ENCODE data around the gene MAGI2.

Gene MAGI2

DNA sequence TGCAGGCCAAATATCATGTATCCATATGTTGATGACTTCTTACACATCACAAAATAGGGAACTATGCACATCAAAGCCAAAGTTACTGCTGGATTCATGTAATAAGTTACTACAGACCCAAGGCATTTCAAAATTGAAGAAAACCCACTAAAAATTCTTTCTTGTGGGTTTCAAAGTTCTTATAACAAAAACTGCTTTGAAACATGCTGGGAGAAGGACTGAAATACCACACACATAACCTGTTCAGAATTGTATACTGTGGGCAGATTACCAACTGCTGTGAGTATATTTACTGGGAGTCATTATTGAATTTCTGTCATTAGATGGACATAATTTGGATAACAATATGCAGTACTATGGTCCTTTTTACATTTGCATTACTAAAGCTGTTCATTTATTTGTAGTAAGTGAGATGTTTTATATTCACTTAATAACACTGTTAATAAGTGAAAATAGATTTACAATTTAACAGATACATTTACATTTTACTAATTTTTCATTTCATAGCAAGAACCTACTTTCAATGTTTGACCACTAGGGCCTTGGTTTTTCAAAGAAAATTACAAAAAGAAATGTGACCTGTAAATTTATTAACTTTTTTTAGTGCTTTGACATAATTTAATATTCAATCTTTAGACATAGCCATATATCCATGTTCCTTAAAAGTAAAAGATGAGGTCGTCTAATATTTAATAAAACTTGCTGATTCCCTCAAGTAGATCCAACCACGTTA is 132.6 kb downstream of the MAGI2 start:
- Mint-ChIP-seq H3K27me3 (no peaks in the 10 kb centered on the region), H3K36me3 (ENCODE audit: low read depth) (no peaks in the 10 kb centered on the region), H3K9me3 (no peaks in the 10 kb centered on the region), H3K4me1 (ENCODE audit: low read depth) (no peaks in the 10 kb centered on the region), H3K27ac (no peak overlapping the region), H3K4me3 (no peak overlapping the region)
- no peak for DNase-seq

DNA sequence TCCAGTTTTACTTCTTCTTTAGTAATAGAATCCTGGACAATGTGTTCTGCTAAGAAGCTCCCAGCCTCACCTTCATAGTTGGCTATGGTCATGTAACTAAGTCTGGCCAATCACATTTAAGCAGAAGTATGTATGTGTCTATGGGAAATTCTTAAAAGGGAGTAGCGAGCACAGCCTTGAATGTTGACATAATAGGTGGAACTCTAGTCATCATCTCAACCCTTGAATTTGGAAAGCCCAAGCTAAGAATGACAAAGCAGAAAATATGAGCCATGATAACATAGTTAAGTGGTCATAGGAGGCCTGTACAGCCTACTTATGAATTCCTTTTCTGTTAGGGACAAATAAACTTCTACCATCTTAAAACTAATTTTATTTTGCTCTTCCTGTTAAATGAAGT is 134.1 kb downstream of the MAGI2 start:
- no peak for DNase-seq
- Mint-ChIP-seq H3K36me3 (ENCODE audit: low read depth) (no peaks in the 10 kb centered on the region), H3K4me1 (ENCODE audit: low read depth) (no peaks in the 10 kb centered on the region), H3K27me3 (no peaks in the 10 kb centered on the region), H3K4me3 (no peak overlapping the region), H3K9me3 (no peaks in the 10 kb centered on the region), H3K27ac (no peak overlapping the region)

DNA sequence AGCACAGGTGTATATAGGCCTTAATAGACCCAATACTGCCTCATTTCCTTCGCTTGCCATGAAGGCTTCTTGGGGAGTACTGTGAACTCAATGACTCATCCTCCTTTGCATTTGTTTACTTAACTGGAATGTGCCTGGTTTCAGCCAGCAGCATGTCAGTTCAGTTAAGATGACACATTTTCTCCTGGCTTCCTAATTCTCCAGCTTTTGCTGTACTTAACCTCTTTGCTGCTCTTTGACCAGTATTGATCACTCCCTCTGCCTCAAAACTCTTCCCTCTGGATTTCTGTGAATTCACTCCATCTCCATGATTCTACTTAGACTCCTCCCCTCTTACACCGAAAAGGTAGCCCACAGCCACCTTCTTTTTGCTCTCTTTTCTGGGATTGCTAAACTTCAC is 135.7 kb downstream of the MAGI2 start:
- no peak for DNase-seq
- H3K9me3 Mint-ChIP-seq: no peaks in the 10 kb centered on the region
- H3K4me1 Mint-ChIP-seq (ENCODE audit: low read depth): no peaks in the 10 kb centered on the region
- H3K27ac Mint-ChIP-seq: no peak overlapping the region
- no peaks in the 10 kb centered on the region for H3K36me3 Mint-ChIP-seq (ENCODE audit: low read depth)
- no peaks in the 10 kb centered on the region for H3K27me3 Mint-ChIP-seq
- H3K4me3 Mint-ChIP-seq: no peak overlapping the region

DNA sequence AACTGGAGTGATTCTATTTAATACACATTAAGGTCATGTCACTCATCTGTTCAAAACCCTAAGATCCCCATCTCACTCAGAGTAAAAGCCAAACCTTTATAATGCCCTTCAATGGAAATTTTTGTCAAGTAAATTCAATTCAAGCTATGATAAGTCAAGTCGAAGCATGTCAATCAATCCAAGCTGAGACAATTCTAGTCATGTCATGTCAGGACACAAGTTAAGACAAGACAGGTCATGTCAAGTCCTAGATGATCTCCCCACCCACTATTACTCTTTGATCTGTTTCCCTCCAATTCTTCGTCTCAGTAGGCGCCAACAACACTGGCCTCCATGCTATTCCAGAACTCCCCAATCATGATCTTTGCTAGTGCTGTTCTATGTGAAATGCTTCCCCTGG is 141.4 kb downstream of the MAGI2 start:
- Mint-ChIP-seq H3K27ac (no peak overlapping the region), H3K36me3 (ENCODE audit: low read depth) (no peaks in the 10 kb centered on the region), H3K9me3 (no peaks in the 10 kb centered on the region), H3K4me1 (ENCODE audit: low read depth) (no peaks in the 10 kb centered on the region), H3K4me3 (no peak overlapping the region), H3K27me3 (no peaks in the 10 kb centered on the region)
- no peak for DNase-seq

DNA sequence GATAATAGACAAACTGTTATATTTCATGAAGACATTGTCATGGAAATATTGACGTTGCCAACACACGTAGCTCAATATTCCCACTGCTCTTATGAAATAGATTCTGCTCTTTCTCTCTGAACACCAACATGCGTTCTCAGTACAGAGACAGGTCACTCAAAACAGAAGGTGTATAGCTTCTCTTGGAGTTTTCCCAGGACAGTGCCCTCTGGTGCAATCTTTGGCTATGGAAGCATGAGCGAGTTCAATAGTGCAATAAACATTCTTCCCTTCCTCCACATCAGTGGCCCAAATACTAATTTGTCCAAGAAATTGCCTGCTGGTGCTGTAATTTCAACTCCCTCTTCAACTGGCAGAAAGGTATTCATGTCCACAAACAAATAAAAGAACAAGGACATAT is 145.3 kb downstream of the MAGI2 start:
- Mint-ChIP-seq H3K27ac (no peak overlapping the region), H3K4me3 (no peak overlapping the region), H3K9me3 (no peaks in the 10 kb centered on the region), H3K36me3 (ENCODE audit: low read depth) (no peaks in the 10 kb centered on the region), H3K27me3 (no peaks in the 10 kb centered on the region), H3K4me1 (ENCODE audit: low read depth) (no peaks in the 10 kb centered on the region)
- no peak for DNase-seq

DNA sequence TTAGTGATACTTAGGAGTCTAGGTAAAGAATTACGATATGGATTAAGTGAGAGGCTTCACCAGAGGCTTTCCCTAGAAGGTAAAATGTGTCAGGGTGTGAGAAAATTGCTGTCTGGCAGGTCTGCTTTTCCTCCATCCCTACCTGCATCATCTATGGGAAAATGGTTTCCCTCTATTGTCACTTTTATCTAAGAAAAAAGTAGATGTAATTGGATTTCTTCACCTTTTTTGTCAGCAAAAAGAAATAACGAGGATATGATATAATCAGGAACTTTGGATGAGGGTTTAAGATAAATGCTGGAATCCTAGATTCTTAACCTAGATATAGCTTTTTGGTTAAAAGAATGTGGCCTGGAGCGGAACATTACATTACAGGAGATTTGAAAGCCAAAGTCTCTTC is 146.1 kb downstream of the MAGI2 start:
- Mint-ChIP-seq H3K27ac (no peak overlapping the region), H3K27me3 (no peaks in the 10 kb centered on the region), H3K9me3 (no peaks in the 10 kb centered on the region), H3K36me3 (ENCODE audit: low read depth) (no peaks in the 10 kb centered on the region), H3K4me3 (no peak overlapping the region), H3K4me1 (ENCODE audit: low read depth) (no peaks in the 10 kb centered on the region)
- no peak for DNase-seq

DNA sequence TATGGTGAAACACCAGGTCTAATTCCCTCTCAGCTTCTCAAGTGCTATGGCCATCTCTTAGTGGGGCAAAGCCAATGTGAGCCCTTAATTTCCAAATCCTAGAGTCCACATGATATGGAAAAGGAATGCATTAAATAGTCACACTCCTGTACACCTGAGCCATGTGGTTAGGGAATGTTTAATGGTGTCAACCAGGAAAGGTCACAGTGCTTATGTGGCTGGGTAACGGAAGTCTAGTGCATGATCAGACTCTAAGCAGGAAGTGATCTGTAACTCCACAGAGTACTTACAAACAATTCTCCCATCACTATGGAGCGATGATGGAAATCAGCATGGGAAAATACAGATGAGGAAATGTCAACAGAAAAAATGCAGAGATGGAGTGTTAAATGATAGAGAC is 148.8 kb downstream of the MAGI2 start:
- DNase-seq: no peak
- H3K9me3 Mint-ChIP-seq: peaks cover 3% of the 10 kb centered on the region
- H3K36me3 Mint-ChIP-seq (ENCODE audit: low read depth): no peaks in the 10 kb centered on the region
- H3K4me3 Mint-ChIP-seq: no peak overlapping the region
- no peak overlapping the region for H3K27ac Mint-ChIP-seq
- no peaks in the 10 kb centered on the region for H3K4me1 Mint-ChIP-seq (ENCODE audit: low read depth)
- no peaks in the 10 kb centered on the region for H3K27me3 Mint-ChIP-seq

DNA sequence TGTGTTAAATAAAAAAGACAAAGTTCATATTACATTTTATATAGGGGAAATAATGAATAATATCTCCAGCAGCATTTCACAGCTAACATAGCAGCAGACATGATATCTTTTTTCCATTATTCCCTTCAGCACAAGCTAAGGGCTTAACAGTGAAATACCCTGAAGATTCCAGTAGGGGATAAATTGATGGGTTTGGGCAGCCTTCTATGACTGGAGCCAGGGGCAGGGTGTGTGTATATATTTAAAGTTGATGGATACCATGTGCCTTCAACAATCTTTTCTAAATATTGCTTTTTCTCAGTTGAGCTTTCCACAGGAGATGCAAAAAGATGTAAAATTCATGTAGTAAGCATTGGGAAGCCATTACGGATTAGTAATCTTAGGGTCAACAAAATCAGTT is 151.2 kb downstream of the MAGI2 start:
- no peak overlapping the region for H3K4me3 Mint-ChIP-seq

DNA sequence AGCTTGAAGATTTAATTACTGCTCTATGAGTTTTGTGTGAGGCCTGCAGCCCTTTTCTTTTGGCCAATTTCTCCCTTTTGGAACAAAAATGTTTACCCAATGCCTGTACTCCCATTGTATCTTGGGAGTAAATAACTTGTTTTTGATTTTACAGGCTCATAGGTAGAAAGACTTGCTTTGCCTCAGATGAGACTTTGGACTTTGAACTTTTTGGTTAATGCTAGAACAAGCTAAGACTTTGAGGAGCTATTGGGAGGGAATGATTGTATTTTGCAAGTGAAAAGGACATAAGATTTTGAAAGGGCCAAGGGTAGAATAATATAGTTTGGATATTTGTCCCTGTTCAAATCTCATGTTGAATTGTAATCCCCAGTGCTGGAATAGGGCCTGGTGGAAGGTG is 152.0 kb downstream of the MAGI2 start:
- DNase-seq: no peak
- Mint-ChIP-seq H3K27ac (no peak overlapping the region), H3K9me3 (peaks cover 3% of the 10 kb centered on the region), H3K4me3 (no peak overlapping the region), H3K36me3 (ENCODE audit: low read depth) (no peaks in the 10 kb centered on the region), H3K27me3 (no peaks in the 10 kb centered on the region), H3K4me1 (ENCODE audit: low read depth) (no peaks in the 10 kb centered on the region)

More for the DNA sequence above, 151.2 kb downstream of the MAGI2 start:
- no peak for DNase-seq
- H3K27ac Mint-ChIP-seq: no peak overlapping the region
- no peaks in the 10 kb centered on the region for H3K4me1 Mint-ChIP-seq (ENCODE audit: low read depth)
- H3K27me3 Mint-ChIP-seq: no peaks in the 10 kb centered on the region
- H3K9me3 Mint-ChIP-seq: peaks cover 3% of the 10 kb centered on the region
- H3K36me3 Mint-ChIP-seq (ENCODE audit: low read depth): no peaks in the 10 kb centered on the region

DNA sequence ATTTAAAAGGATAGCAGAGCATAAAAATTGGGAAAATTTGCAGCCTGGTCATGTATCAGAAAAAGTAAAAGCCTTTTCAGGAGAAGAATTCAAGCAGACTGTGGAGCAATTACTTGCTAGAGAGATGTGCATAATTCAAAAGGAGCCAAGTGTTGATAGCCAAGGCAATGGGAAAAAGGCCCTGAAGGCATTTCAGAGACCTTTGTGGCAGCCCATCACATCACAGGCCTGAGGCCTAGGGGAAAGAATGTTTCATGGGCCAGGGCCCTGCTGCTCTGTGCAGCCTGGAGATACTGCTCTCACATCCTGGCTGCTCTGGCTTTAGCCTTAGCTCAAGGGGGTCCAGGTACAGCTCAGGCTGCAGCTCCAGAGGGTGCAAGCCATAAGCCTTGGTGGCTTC is 152.9 kb downstream of the MAGI2 start:
- H3K4me1 Mint-ChIP-seq (ENCODE audit: low read depth): no peaks in the 10 kb centered on the region
- no peaks in the 10 kb centered on the region for H3K27me3 Mint-ChIP-seq
- no peaks in the 10 kb centered on the region for H3K36me3 Mint-ChIP-seq (ENCODE audit: low read depth)
- no peak overlapping the region for H3K27ac Mint-ChIP-seq
- H3K9me3 Mint-ChIP-seq: peaks cover 3% of the 10 kb centered on the region
- H3K4me3 Mint-ChIP-seq: no peak overlapping the region
- DNase-seq: no peak

DNA sequence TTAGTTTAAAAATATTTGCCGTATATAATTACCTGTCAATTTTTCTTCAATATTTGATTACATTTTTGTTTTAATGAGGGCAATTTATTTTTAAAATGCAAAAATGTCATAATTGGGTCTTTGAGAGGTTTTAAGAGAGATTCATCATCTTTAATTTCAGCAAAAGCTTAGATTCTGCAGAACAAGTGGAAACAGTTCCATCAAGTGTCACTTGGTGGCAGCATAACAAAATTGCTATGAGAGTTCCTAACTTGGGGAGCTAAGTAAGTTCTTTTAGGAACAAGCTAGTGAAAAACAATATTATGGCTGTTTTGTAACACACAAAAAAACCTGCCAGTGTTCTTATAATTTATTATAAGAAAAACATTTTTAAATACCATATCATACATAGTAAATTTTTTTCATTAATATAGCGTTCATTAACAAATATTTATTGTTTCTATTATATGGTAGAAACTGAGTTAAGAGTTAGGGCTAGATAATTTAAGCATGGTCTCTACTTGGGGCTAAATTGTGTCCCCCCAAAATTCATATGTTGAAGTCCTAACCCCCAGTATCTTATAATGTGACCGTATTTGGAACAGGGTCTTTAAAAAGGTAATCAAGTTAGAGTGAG is 155.2 kb downstream of the MAGI2 start:
- Mint-ChIP-seq H3K9me3 (peaks cover 3% of the 10 kb centered on the region), H3K36me3 (ENCODE audit: low read depth) (no peaks in the 10 kb centered on the region), H3K27ac (no peak overlapping the region), H3K4me3 (no peak overlapping the region), H3K4me1 (ENCODE audit: low read depth) (no peaks in the 10 kb centered on the region), H3K27me3 (no peaks in the 10 kb centered on the region)
- DNase-seq: no peak

DNA sequence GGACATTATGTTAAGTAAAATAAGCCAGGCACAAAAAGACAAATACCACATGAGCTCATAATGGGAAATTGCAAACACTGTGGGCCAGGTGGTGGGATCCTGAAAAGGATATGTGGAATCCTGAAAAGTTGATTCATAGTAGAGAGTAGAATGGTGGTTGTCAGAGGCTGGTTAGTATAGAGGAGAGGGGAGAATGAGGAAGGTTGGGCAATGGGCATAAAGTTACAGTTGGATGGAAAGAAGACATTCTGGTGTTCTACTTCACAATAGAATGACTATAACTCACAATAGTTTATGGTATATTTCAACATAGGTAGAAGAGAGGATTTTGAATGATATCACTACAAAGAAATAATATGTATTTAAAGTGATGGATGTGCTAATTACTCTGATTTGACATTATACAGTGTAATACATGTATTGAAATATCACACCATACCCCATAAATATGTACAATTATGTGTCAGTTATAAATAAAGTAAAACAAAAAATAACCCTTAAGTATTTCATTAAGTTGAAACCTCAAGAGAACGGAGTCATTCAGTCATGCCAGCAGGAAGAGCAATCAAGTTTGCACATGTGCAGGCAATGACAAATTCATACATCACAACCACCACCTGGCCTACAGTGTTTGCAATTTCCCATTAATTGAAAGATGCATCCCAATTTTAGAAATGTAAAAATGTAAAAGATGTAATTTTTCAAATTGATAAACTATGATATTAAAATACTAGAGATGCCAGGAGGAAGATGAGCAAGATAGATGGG is 156.7 kb downstream of the MAGI2 start:
- peaks cover 3% of the 10 kb centered on the region for H3K9me3 Mint-ChIP-seq
- DNase-seq: no peak
- no peaks in the 10 kb centered on the region for H3K4me1 Mint-ChIP-seq (ENCODE audit: low read depth)
- H3K27ac Mint-ChIP-seq: no peak overlapping the region
- H3K27me3 Mint-ChIP-seq: no peaks in the 10 kb centered on the region
- no peaks in the 10 kb centered on the region for H3K36me3 Mint-ChIP-seq (ENCODE audit: low read depth)
- no peak overlapping the region for H3K4me3 Mint-ChIP-seq

DNA sequence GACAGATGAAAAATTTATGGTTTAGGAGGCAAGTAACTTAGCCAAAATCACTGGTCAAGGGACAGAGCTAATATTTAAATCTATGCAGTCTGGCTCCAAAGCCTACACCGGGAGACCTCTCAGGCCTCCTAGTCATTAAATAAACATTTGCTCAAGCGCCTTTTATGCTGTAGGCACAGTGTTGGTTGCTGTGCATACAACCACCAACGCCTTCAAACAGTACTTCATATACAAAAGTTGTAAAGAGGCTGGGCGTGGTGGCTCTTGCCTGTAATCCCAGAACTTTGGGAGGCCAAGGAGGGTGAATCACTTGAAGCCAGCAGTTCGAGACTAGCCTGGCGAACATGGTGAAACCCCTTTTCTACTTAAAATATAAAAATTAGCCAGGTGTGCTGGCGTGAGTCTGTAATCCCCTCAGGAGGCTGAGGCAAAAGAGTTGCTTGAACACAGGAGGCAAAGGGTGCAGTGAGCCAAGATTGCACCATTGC is 159.8 kb downstream of the MAGI2 start:
- no peak overlapping the region for H3K4me3 Mint-ChIP-seq
- no peaks in the 10 kb centered on the region for H3K4me1 Mint-ChIP-seq (ENCODE audit: low read depth)
- no peak for DNase-seq
- no peaks in the 10 kb centered on the region for H3K36me3 Mint-ChIP-seq (ENCODE audit: low read depth)
- H3K9me3 Mint-ChIP-seq: no peaks in the 10 kb centered on the region
- H3K27ac Mint-ChIP-seq: no peak overlapping the region
- no peaks in the 10 kb centered on the region for H3K27me3 Mint-ChIP-seq

DNA sequence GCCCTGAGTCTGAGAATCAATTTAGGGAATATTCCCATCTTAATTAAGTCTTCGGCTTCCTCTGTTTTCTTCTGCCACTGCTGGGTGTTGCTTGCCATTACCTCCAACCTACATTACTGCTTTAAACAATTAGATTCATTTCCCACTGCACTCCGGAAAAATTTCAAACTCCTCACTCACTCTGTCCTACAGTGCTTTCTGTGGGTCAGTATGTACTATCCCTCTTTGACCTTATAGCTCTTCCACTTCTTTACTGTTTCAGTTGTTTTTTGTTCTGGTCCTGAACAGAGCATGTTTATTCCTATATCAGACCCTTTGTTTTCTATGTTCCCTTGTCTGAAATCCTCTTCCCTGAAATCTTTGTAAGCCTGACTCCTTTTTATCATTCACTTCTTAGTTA is 160.6 kb downstream of the MAGI2 start:
- no peaks in the 10 kb centered on the region for H3K4me1 Mint-ChIP-seq (ENCODE audit: low read depth)
- H3K9me3 Mint-ChIP-seq: no peaks in the 10 kb centered on the region
- DNase-seq: no peak
- no peak overlapping the region for H3K27ac Mint-ChIP-seq
- no peak overlapping the region for H3K4me3 Mint-ChIP-seq
- H3K27me3 Mint-ChIP-seq: no peaks in the 10 kb centered on the region
- no peaks in the 10 kb centered on the region for H3K36me3 Mint-ChIP-seq (ENCODE audit: low read depth)

DNA sequence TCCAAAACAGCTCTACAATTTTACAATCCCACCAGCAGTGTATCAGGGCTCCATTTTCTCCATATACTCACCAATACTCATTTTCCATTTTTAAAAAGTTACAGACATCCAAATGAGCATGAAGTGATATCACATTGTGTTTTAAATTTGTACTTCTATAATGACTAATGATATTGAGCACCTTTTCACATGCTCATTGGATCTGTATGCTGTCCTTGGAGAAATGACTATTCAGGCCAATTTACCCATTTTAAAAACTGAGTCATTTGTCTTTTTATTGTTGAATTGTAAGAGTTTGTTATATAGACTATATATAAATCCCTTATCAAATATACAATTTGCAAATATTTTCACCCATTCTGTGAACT is 162.0 kb downstream of the MAGI2 start:
- Mint-ChIP-seq H3K4me1 (ENCODE audit: low read depth) (no peaks in the 10 kb centered on the region), H3K36me3 (ENCODE audit: low read depth) (no peaks in the 10 kb centered on the region), H3K9me3 (no peaks in the 10 kb centered on the region), H3K27ac (no peak overlapping the region), H3K4me3 (no peak overlapping the region), H3K27me3 (no peaks in the 10 kb centered on the region)
- DNase-seq: no peak
